Mucosa of gallbladder (tissue), 1 donor: Measurements from ENCODE around the gene ABCA12. TPM values are rescaled to one million over a fixed set of nuclear protein-coding genes. Genes with fewer than 3 reads are reported as not detected.

Source experiments
- DNase-seq: peaks from one replicate; pipeline ENCODE4 v3.0.0-alpha.2; 2020; ENCODE audit warnings: low spot score
- total RNA-seq: library from RNA; stranded (reverse); gene quantifications from one replicate; pipeline ENCODE4 v1.2.1, GENCODE V29; 2021
- donor health status: DM: no; HTN: no; CAD: no.

Gene ABCA12
- total RNA-seq, 1 donor from 2014 or later, result 0.03 TPM

GRCh38 chr2:214966420-214966819 lies 172.0 kb downstream of the ABCA12 start:
- DNase-seq, result no peak

GRCh38 chr2:214960677-214961076 lies 177.7 kb downstream of the ABCA12 start:
- DNase-seq, result no peak

GRCh38 chr2:214946949-214947348 lies 191.5 kb downstream of the ABCA12 start:
- DNase-seq, result no peak

- no peak for DNase-seq
These were observed 204.4 kb downstream of the ABCA12 start for GRCh38 chr2:214934006-214934405.

- no peak for DNase-seq
These were observed 233.8 kb downstream of the ABCA12 start for GRCh38 chr2:214904634-214905033.

GRCh38 chr2:214904176-214904575 lies 234.2 kb downstream of the ABCA12 start:
- DNase-seq, result no peak

- DNase-seq, result no peak
These were observed 236.1 kb downstream of the ABCA12 start for GRCh38 chr2:214902286-214902685.

GRCh38 chr2:214899751-214900150 lies 238.7 kb downstream of the ABCA12 start:
- DNase-seq, result no peak

- no peak for DNase-seq
These were observed 242.2 kb downstream of the ABCA12 start for GRCh38 chr2:214896274-214896673.

GRCh38 chr2:214895469-214895868 lies 243.0 kb downstream of the ABCA12 start:
- DNase-seq, result no peak

GRCh38 chr2:214889301-214889700 lies 249.1 kb downstream of the ABCA12 start:
- DNase-seq, result no peak

GRCh38 chr2:214881647-214882202 lies 256.7 kb downstream of the ABCA12 start:
- DNase-seq, result no peak

Other genes with a start within 250 kb of the ABCA12 start
- 62.8 TPM for gene ATIC, start 173.4 kb upstream of the ABCA12 start, total RNA-seq